Ectodermal cell (in vitro differentiated cells): ENCODE results near the gene TRAIP.

ENCODE experiments used
- H3K27ac ChIP-seq: 2 replicates; pipeline ENCODE4 v1.7.0; 2013; ENCODE audit warnings: mild to moderate bottlenecking, low read depth, low read length; ENCODE audit not compliant: insufficient read depth, poor library complexity, severe bottlenecking
- H3K27me3 ChIP-seq: 2 replicates; pipeline ENCODE4 v1.7.0; 2013; ENCODE audit warnings: mild to moderate bottlenecking, low read length; ENCODE audit not compliant: insufficient read depth, control insufficient read depth, poor library complexity, severe bottlenecking
- H3K36me3 ChIP-seq: one replicate; pipeline ENCODE4 v1.7.0; 2013; ENCODE audit warnings: low read length; ENCODE audit not compliant: control insufficient read depth, insufficient read depth
- H3K4me1 ChIP-seq: one replicate; pipeline ENCODE4 v1.7.0; 2013; ENCODE audit warnings: low read length; ENCODE audit not compliant: control insufficient read depth, insufficient read depth
- H3K4me3 ChIP-seq: 2 replicates; pipeline ENCODE4 v1.7.0; 2013; ENCODE audit warnings: low read depth, low read length, control low read depth; ENCODE audit not compliant: insufficient read depth
- H3K9me3 ChIP-seq: 2 replicates; pipeline ENCODE4 v1.7.0; 2013; ENCODE audit warnings: mild to moderate bottlenecking, low read length, moderate library complexity; ENCODE audit not compliant: control insufficient read depth
- WGBS, 2 experiments: methylation state at CpG; one replicate each; pipeline ENCODE4 v1.1.7; 2013; ENCODE audit warnings: missing lambda C conversion rate in 2 of 2; 5-methylcytosine and 5-hydroxymethylcytosine counted together

TRAIP gene

GRCh38 chr3:49873623-49874022, 17.3 kb upstream of the TRAIP start:
- no peaks in the 10 kb centered on the region for H3K9me3 ChIP-seq
- no peak overlapping the region for H3K4me3 ChIP-seq
- H3K4me1 ChIP-seq, result peaks cover 18% of the 10 kb centered on the region
- H3K27me3 ChIP-seq, result peaks cover 16% of the 10 kb centered on the region
- 92 to 93% methylated on average over 8 of the region's 8 CpGs for WGBS, 2 experiments
- no peaks in the 10 kb centered on the region for H3K36me3 ChIP-seq
- H3K27ac ChIP-seq, result no peak overlapping the region

GRCh38 chr3:49872801-49873281, 16.5 kb upstream of the TRAIP start:
- Histone ChIP-seq H3K4me1 (peaks cover 25% of the 10 kb centered on the region), H3K9me3 (no peaks in the 10 kb centered on the region), H3K27ac (no peak overlapping the region), H3K36me3 (no peaks in the 10 kb centered on the region), H3K4me3 (no peak overlapping the region), H3K27me3 (peaks cover 16% of the 10 kb centered on the region)
- 89 to 91% methylated on average over 4 of the region's 4 CpGs for WGBS, 2 experiments

DNA sequence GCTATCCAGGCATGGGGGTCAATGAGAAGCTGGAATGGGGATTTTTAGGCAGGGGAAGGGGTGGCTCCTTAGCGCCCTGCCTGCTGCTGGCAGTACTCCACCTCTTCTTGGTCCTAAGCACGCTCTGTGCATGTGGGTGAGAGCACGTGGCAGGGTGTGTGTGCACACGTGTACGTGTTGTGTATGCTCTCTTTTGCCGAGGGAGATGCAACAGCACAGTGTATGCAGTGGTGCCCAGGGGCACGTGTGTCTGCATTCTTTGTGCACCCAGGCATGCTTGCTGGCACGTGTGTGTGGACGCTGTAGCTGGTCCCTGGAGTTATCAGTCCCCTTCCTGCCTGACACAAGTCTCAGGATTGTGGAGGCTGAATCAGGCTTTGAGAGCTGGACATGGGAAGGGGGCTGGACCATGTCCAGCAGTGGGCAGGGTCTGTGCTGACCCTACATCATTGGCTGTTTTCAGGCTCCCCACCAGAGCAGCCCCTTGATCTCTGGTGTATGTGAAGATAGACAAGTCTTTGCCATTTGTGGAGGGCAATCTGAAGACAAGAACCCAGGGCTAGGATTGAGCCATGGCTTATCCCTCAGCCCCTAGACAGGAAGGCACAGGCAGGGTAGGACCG, 15.3 kb upstream of the TRAIP start:
- H3K4me1 ChIP-seq, result peaks cover 32% of the 10 kb centered on the region
- no peak overlapping the region for H3K27ac ChIP-seq
- no peaks in the 10 kb centered on the region for H3K9me3 ChIP-seq

DNA sequence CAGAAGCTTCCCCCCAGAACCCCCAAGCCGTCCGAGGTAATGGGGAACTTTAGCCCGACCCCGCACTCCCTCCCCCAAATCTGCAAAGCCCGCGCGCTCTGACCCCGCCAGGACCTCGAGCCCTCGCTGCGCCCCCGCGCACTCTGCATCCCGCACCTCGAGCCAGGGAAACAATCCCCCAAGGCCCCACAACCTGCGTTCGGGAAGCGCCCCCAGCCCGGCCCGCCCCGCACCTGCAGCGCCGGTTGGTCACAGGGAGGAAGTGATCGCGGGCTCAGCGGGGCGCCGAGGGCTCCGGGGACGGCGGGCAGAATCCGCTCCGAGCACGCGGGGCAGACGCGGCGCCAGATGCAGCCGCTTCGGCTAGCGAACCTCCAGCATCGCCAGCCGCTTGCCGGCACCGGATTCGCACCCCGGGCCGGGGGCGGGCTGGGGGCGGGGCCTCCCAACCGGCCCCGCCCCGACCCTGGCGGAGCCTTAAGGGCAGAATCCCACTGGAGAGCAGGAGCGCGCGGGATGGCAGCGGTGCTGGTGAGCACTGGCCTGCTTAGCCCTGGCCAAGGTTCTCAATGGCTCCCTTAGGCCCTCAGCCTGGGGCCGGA, 13.3 kb upstream of the TRAIP start, which contains the start of gene CAMKV:
Gene CAMKV (minus strand): TSS at position 382 of the 602 bp plus-strand sequence. CDS start 7,518 bp downstream, outside the sequence.
- Histone ChIP-seq H3K9me3 (no peaks in the 10 kb centered on the region), H3K27me3 (peaks cover 16% of the 10 kb centered on the region), H3K36me3 (no peaks in the 10 kb centered on the region), H3K4me1 (peaks cover 42% of the 10 kb centered on the region), H3K27ac (no peak within 1 kb of the TSS), H3K4me3 (peak within 1 kb of the TSS; percentile 54)
- 0 to 1% methylated on average over 59 of the region's 59 CpGs for WGBS, 2 experiments

More for the DNA sequence above, 15.3 kb upstream of the TRAIP start:
- no peaks in the 10 kb centered on the region for H3K36me3 ChIP-seq
- WGBS, 2 experiments, result 94 to 95% methylated on average over 10 of the region's 10 CpGs
- H3K27me3 ChIP-seq, result peaks cover 16% of the 10 kb centered on the region
- H3K4me3 ChIP-seq, result no peak overlapping the region

- Histone ChIP-seq H3K4me1 (peaks cover 44% of the 10 kb centered on the region), H3K4me3 (peak overlapping the region; percentile 54), H3K9me3 (no peaks in the 10 kb centered on the region), H3K27ac (no peak overlapping the region), H3K27me3 (peaks cover 16% of the 10 kb centered on the region), H3K36me3 (no peaks in the 10 kb centered on the region)
- 1% methylated on average over 23 of the region's 23 CpGs for WGBS, 2 experiments
Measured at GRCh38 chr3:49868862-49869466, 12.6 kb upstream of the TRAIP start.

- Histone ChIP-seq H3K4me1 (peaks cover 44% of the 10 kb centered on the region), H3K27ac (no peak overlapping the region), H3K9me3 (no peaks in the 10 kb centered on the region), H3K27me3 (peaks cover 16% of the 10 kb centered on the region), H3K4me3 (no peak overlapping the region), H3K36me3 (no peaks in the 10 kb centered on the region)
- 14 to 22% methylated on average over 7 of the region's 7 CpGs for WGBS, 2 experiments
Measured at GRCh38 chr3:49867871-49868321, 11.5 kb upstream of the TRAIP start.

- H3K27ac ChIP-seq, result no peak overlapping the region
- WGBS, 2 experiments, result 81 to 91% methylated on average over 1 of the region's 1 CpG
- H3K4me3 ChIP-seq, result no peak overlapping the region
Measured at GRCh38 chr3:49867400-49867799, 11.0 kb upstream of the TRAIP start.

GRCh38 chr3:49865198-49865784, 8.9 kb upstream of the TRAIP start:
- H3K9me3 ChIP-seq, result no peaks in the 10 kb centered on the region
- no peak overlapping the region for H3K4me3 ChIP-seq
- H3K27ac ChIP-seq, result no peak overlapping the region
- H3K4me1 ChIP-seq, result peaks cover 44% of the 10 kb centered on the region
- no peaks in the 10 kb centered on the region for H3K36me3 ChIP-seq
- 84 to 90% methylated on average over 7 of the region's 7 CpGs for WGBS, 2 experiments
- H3K27me3 ChIP-seq, result peaks cover 9% of the 10 kb centered on the region

More at GRCh38 chr3:49867400-49867799, 11.0 kb upstream of the TRAIP start:
- no peaks in the 10 kb centered on the region for H3K36me3 ChIP-seq
- peaks cover 44% of the 10 kb centered on the region for H3K4me1 ChIP-seq
- H3K27me3 ChIP-seq, result peaks cover 16% of the 10 kb centered on the region
- no peaks in the 10 kb centered on the region for H3K9me3 ChIP-seq

DNA sequence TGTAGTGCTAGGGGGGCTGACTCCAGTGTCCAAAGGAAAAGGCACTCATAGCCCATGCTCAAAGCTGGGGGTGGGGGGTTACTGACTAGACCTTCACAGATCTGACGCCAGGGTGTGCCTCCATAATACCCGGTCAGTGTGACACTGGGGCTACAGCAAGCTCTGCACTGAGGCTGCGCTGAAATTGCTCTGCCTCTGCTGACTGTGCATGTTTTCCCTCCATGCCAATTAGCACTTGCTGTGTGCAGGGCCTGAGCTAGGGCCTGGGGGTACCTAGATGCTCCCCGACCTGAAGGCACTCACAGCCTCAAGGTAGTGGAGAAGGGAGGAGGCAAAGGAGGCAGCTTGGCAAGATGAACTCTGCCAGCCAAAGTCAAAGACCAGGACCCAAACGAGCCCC, 8.1 kb upstream of the TRAIP start:
- Histone ChIP-seq H3K27ac (no peak overlapping the region), H3K36me3 (no peaks in the 10 kb centered on the region), H3K4me3 (no peak overlapping the region), H3K4me1 (peaks cover 38% of the 10 kb centered on the region), H3K27me3 (peaks cover under 1% of the 10 kb centered on the region), H3K9me3 (no peaks in the 10 kb centered on the region)
- 86 to 91% methylated on average over 5 of the region's 5 CpGs for WGBS, 2 experiments
